A549 (cell line): ENCODE data around the gene WIZ.

Experiments
- POLR2A ChIP-seq: IDR thresholded peaks from 2 replicates; pipeline ENCODE4 v1.6.1; 2012; ENCODE audit warnings: mild to moderate bottlenecking, low read length
- SMC3 ChIP-seq: fragments of >200 bp; sonication (Bioruptor Twin); formaldehyde crosslinking; IDR thresholded peaks from 3 replicates; pipeline ENCODE4 v1.6.1; 2018; ENCODE audit warnings: inconsistent platforms
- TF ChIP-seq, protein P1 (sequence below): fragments of >200 bp; sonication (Bioruptor Twin); formaldehyde crosslinking; IDR thresholded peaks from 3 replicates; pipeline ENCODE4 v1.5.1; 2016

DNA sequence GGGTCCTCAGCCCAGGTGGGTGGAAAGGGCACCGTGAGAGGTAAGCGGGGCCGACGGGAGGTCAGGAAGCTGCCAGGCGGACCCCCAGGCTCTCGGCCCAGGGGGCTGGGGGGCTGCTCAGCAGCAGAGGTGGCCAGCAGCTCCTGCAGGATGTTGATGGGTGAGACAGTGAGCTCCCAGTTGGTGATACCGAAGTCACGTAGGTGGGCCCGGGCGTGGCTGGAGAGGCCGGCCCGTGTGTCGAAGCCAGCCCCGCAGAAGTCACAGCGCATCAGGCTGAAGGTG is 13.0 kb downstream of the WIZ start:
- TF ChIP-seq POLR2A (no peak), SMC3 (no peak)
- TF ChIP-seq, protein P1, sequence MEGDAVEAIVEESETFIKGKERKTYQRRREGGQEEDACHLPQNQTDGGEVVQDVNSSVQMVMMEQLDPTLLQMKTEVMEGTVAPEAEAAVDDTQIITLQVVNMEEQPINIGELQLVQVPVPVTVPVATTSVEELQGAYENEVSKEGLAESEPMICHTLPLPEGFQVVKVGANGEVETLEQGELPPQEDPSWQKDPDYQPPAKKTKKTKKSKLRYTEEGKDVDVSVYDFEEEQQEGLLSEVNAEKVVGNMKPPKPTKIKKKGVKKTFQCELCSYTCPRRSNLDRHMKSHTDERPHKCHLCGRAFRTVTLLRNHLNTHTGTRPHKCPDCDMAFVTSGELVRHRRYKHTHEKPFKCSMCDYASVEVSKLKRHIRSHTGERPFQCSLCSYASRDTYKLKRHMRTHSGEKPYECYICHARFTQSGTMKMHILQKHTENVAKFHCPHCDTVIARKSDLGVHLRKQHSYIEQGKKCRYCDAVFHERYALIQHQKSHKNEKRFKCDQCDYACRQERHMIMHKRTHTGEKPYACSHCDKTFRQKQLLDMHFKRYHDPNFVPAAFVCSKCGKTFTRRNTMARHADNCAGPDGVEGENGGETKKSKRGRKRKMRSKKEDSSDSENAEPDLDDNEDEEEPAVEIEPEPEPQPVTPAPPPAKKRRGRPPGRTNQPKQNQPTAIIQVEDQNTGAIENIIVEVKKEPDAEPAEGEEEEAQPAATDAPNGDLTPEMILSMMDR: no peak
